ENCODE data around the gene RPAP2. TPM values are rescaled to one million over a fixed set of nuclear protein-coding genes. Genes with fewer than 3 reads are reported as not detected.
"Not testable (repeated sequence)": the region's sequence is repeated elsewhere in the genome, so short reads cannot be mapped to it uniquely, and the experiment has no call there.

RPAP2 gene
- polyA plus RNA-seq, 2 of the 4 experiments (the other 2 are of a cell fraction): 5.8 to 18.5 TPM

GRCh38 chr1:92356956-92357355, 58.1 kb downstream of the RPAP2 start:
- Histone ChIP-seq H3K4me1 (0 out of 3 replicates have a peak, but pooled peaks cover 3% of the 10 kb centered on the region), H3K4me2 (no peak overlapping the region), H3K27ac (no peak overlapping the region), H3K9me3 (peaks cover 6% of the 10 kb centered on the region; the same call in 2 of the 3 replicates), H3K4me3 (no peak overlapping the region)
- ChIA-PET CTCF (no interaction called here), POLR2A (no interaction called here)
- ATAC-seq (no peak), DNase-seq (ENCODE audit: low read depth in 1 of 2, low spot score in 1 of 2) (peak in 1 of 2 experiments; percentile 4), FAIRE-seq (no peak)
- TF ChIP-seq, protein P1, sequence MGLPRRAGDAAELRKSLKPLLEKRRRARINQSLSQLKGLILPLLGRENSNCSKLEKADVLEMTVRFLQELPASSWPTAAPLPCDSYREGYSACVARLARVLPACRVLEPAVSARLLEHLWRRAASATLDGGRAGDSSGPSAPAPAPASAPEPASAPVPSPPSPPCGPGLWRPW (IDR thresholded peaks at IDR 0.05): no peak
- TF ChIP-seq ESRRA (IDR thresholded peaks at IDR 0.05; ENCODE audit: borderline replicate concordance, low read length) (no peak), JUNB (IDR thresholded peaks at IDR 0.05) (no peak)

DNA sequence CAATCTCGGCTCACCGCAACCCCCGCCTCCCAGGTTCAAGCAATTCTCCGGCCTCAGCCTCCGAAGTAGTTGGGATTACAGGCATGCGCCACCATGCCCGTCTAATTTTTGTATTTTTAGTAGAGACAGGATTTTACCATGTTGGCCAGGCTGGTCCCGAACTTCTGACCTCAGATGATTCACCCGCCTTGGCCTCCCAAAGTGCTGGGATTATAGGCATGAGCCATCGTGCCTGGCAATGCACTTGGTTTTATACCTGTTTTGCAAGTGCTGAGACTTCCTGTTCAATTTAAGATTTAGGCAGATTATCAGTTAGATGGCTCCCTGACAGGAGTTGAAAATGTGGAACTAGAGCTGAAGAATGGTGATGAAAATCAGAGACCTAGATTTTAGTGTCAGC, 60.5 kb downstream of the RPAP2 start:
- 82% methylated on average over 10 of the region's 10 CpGs for WGBS (ENCODE audit: missing lambda C conversion rate)
- H3K4me3 ChIP-seq; DNase-seq (ENCODE audit: low read depth in 1 of 2, low spot score in 1 of 2); H3K4me1 ChIP-seq; H3K27ac ChIP-seq; FAIRE-seq; H3K9me3 ChIP-seq; H3K4me2 ChIP-seq; POLR2A ChIA-PET; ATAC-seq: not testable (repeated sequence)
- CTCF ChIA-PET: interaction anchor here (0.6 to 1.1 kb wide), 2 partner anchors 240 to 362 kb away, joined by 3 read pairs; no protein-coding TSS in a partner anchor

DNA sequence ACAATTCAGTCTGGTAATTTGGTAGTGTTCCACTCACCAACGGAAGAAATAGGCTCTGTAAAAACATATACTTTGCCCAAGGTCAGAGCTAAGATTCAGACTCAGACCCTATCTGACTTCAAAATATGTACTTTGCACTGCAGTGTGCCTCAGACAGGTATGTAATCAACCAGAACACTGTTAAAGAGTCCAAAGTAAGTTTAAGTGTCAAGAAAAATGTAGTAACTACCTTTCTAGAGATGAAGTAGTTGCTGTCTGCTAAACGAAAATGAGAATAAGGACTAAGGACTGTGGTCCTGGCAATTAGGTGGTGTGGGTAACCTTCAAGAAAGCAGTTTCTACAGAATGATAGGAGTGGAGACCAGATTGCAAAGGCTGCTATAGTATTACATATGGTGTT, 61.1 kb downstream of the RPAP2 start:
- WGBS (ENCODE audit: missing lambda C conversion rate): 85% methylated on average over 2 of the region's 2 CpGs
- H3K27ac ChIP-seq: no peak overlapping the region
- no peak for TF ChIP-seq USF2 (IDR thresholded peaks at IDR 0.05)
- TF ChIP-seq CEBPB (IDR thresholded peaks at IDR 0.05): no peak
- no peak for TF ChIP-seq CHD2 (IDR thresholded peaks at IDR 0.05; ENCODE audit: low read length, partially characterized antibody)
- TF ChIP-seq, protein P2, sequence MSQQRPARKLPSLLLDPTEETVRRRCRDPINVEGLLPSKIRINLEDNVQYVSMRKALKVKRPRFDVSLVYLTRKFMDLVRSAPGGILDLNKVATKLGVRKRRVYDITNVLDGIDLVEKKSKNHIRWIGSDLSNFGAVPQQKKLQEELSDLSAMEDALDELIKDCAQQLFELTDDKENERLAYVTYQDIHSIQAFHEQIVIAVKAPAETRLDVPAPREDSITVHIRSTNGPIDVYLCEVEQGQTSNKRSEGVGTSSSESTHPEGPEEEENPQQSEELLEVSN (IDR thresholded peaks at IDR 0.05; ENCODE audit: borderline replicate concordance, low read depth): no peak
- TF ChIP-seq FOSB (CRISPR knock-in tag; IDR thresholded peaks at IDR 0.05): no peak
- no peak for TF ChIP-seq ATOH8 (CRISPR knock-in tag; IDR thresholded peaks at IDR 0.05; ENCODE audit: low read depth)
- no peak for TF ChIP-seq ESRRA (IDR thresholded peaks at IDR 0.05; ENCODE audit: borderline replicate concordance, low read length)
- no peak for TF ChIP-seq KDM5A (IDR thresholded peaks at IDR 0.05)
- TF ChIP-seq GATA3 (IDR thresholded peaks at IDR 0.05; ENCODE audit: borderline replicate concordance): no peak
- TF ChIP-seq MAZ (IDR thresholded peaks at IDR 0.05; ENCODE audit: borderline replicate concordance, low read depth, low read length): no peak
- TF ChIP-seq CBX8 (IDR thresholded peaks at IDR 0.05): no peak
- no peak for TF ChIP-seq RFX5 (IDR thresholded peaks at IDR 0.05)
- TF ChIP-seq KDM1A (IDR thresholded peaks at IDR 0.05; ENCODE audit: low read depth): no peak
- TF ChIP-seq, protein P3, sequence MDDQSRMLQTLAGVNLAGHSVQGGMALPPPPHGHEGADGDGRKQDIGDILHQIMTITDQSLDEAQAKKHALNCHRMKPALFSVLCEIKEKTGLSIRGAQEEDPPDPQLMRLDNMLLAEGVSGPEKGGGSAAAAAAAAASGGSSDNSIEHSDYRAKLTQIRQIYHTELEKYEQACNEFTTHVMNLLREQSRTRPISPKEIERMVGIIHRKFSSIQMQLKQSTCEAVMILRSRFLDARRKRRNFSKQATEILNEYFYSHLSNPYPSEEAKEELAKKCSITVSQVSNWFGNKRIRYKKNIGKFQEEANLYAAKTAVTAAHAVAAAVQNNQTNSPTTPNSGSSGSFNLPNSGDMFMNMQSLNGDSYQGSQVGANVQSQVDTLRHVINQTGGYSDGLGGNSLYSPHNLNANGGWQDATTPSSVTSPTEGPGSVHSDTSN (IDR thresholded peaks at IDR 0.05): no peak
- no peak for TF ChIP-seq RAD21 (conservative IDR thresholded peaks at IDR 0.05 in 1 of 2, IDR thresholded peaks at IDR 0.05 in 1 of 2)
- no peak for TF ChIP-seq TP53 (CRISPR knock-in tag; IDR thresholded peaks at IDR 0.05)
- no peak overlapping the region for H3K4me3 ChIP-seq
- FAIRE-seq (no peak), DNase-seq (ENCODE audit: low read depth in 1 of 2, low spot score in 1 of 2) (no peak), ATAC-seq (no peak)
- H3K9me3 ChIP-seq: no peaks in the 10 kb centered on the region
- H3K4me2 ChIP-seq: no peak overlapping the region
- POLR2A ChIA-PET: no interaction called here
- CTCF ChIA-PET: interaction anchor here (0.6 to 1.1 kb wide), 2 partner anchors 240 to 362 kb away, joined by 3 read pairs; no protein-coding TSS in a partner anchor
- H3K4me1 ChIP-seq: 0 out of 3 replicates have a peak, but pooled peaks cover 3% of the 10 kb centered on the region
